Thymus (tissue), 2 donors: ENCODE data around the gene SPRR2A. TPM values are rescaled to one million over a fixed set of nuclear protein-coding genes. Genes with fewer than 3 reads are reported as not detected.

Source experiments
- polyA plus RNA-seq: library from polyadenylated mRNA; stranded (reverse); fragments of 200-250 nt; gene quantifications from one replicate; pipeline ENCODE4 v1.2.3, GENCODE V29; 2013
- total RNA-seq: library from RNA; stranded (reverse); fragments of 120-200 nt; gene quantifications from one replicate; pipeline ENCODE4 v1.2.4, GENCODE V29; 2013
- donor health status: healthy.

The SPRR2A gene
- total and polyA plus RNA-seq, 2 donors = 0.28 to 6.5 TPM

Other genes starting within 250 kb of the SPRR2A start
- not detected for gene LCE1B, start 245.5 kb downstream of the SPRR2A start, total RNA-seq
- gene LCE1B, start 245.5 kb downstream of the SPRR2A start, polyA plus RNA-seq = 0.68 TPM
- gene LCE1A, start 230.0 kb downstream of the SPRR2A start, total RNA-seq = not detected
- gene LCE1A, start 230.0 kb downstream of the SPRR2A start, polyA plus RNA-seq = 1.0 TPM
- not detected for gene LCE6A, start 214.7 kb downstream of the SPRR2A start, total RNA-seq
- gene LCE6A, start 214.7 kb downstream of the SPRR2A start, polyA plus RNA-seq = 1.1 TPM
- gene LCE7A, start 197.5 kb downstream of the SPRR2A start, total RNA-seq = not detected
- gene LCE7A, start 197.5 kb downstream of the SPRR2A start, polyA plus RNA-seq = 0.32 TPM
- gene SMCP, start 179.2 kb downstream of the SPRR2A start, total RNA-seq = not detected
- 0.30 TPM for gene SMCP, start 179.2 kb downstream of the SPRR2A start, polyA plus RNA-seq
- 0.57 TPM for gene IVL, start 149.0 kb downstream of the SPRR2A start, total RNA-seq
- 16.6 TPM for gene IVL, start 149.0 kb downstream of the SPRR2A start, polyA plus RNA-seq
- gene SPRR5, start 110.3 kb downstream of the SPRR2A start, total RNA-seq = not detected
- gene SPRR5, start 110.3 kb downstream of the SPRR2A start, polyA plus RNA-seq = 0.37 TPM
- not detected for gene SPRR4, start 86.9 kb downstream of the SPRR2A start, total RNA-seq
- gene SPRR4, start 86.9 kb downstream of the SPRR2A start, polyA plus RNA-seq = 2.1 TPM
- not detected for gene SPRR1A, start 73.4 kb downstream of the SPRR2A start, total RNA-seq
- gene SPRR1A, start 73.4 kb downstream of the SPRR2A start, polyA plus RNA-seq = 41.1 TPM
- 0.28 TPM for gene SPRR3, start 55.8 kb downstream of the SPRR2A start, total RNA-seq
- 9.7 TPM for gene SPRR3, start 55.8 kb downstream of the SPRR2A start, polyA plus RNA-seq
- 1.2 TPM for gene SPRR1B, start 26.3 kb downstream of the SPRR2A start, total RNA-seq
- 132 TPM for gene SPRR1B, start 26.3 kb downstream of the SPRR2A start, polyA plus RNA-seq
- gene SPRR2D, start 16.4 kb downstream of the SPRR2A start, total RNA-seq = 0.19 TPM
- gene SPRR2D, start 16.4 kb downstream of the SPRR2A start, polyA plus RNA-seq = 36.9 TPM
- gene SPRR2B, start 14.1 kb upstream of the SPRR2A start, total RNA-seq = not detected
- gene SPRR2B, start 14.1 kb upstream of the SPRR2A start, polyA plus RNA-seq = 3.1 TPM
- gene SPRR2E, start 37.0 kb upstream of the SPRR2A start, total RNA-seq = not detected
- 14.2 TPM for gene SPRR2E, start 37.0 kb upstream of the SPRR2A start, polyA plus RNA-seq
- gene SPRR2F, start 56.0 kb upstream of the SPRR2A start, total RNA-seq = 0.09 TPM
- gene SPRR2F, start 56.0 kb upstream of the SPRR2A start, polyA plus RNA-seq = 0.94 TPM
- 0.19 TPM for gene SPRR2G, start 93.4 kb upstream of the SPRR2A start, total RNA-seq
- 14.7 TPM for gene SPRR2G, start 93.4 kb upstream of the SPRR2A start, polyA plus RNA-seq
- not detected for gene LELP1, start 145.9 kb upstream of the SPRR2A start, total RNA-seq
- gene LELP1, start 145.9 kb upstream of the SPRR2A start, polyA plus RNA-seq = 0.11 TPM
- 0.33 TPM for gene PRR9, start 160.1 kb upstream of the SPRR2A start, total RNA-seq
- 3.1 TPM for gene PRR9, start 160.1 kb upstream of the SPRR2A start, polyA plus RNA-seq
- 0.33 TPM for gene LORICRIN, start 202.2 kb upstream of the SPRR2A start, total RNA-seq
- gene LORICRIN, start 202.2 kb upstream of the SPRR2A start, polyA plus RNA-seq = 8.6 TPM